ENCODE results near the gene NDUFB2.
"Not testable (repeated sequence)": the region's sequence is repeated elsewhere in the genome, so short reads cannot be mapped to it uniquely, and the experiment has no call there.

Gene NDUFB2

GRCh38 chr7:140689199-140690152 lies 7.0 kb upstream of the NDUFB2 start:
- DNase-seq (ENCODE audit: low spot score) = no peak

GRCh38 chr7:140691376-140692045 lies 5.0 kb upstream of the NDUFB2 start:
- no peak for DNase-seq (ENCODE audit: low spot score)

- not testable (repeated sequence) for DNase-seq (ENCODE audit: low spot score)
Observed at GRCh38 chr7:140693849-140694248, 2.7 kb upstream of the NDUFB2 start.

GRCh38 chr7:140694592-140694991 lies 1.9 kb upstream of the NDUFB2 start:
- DNase-seq (ENCODE audit: low spot score) = no peak

- DNase-seq (ENCODE audit: low spot score) = no peak
Observed at GRCh38 chr7:140695381-140695780, 1.1 kb upstream of the NDUFB2 start.

- DNase-seq (ENCODE audit: low spot score) = peak; percentile 96
Observed at GRCh38 chr7:140696024-140696679, 356 bp upstream of the NDUFB2 start.

- no peak for DNase-seq (ENCODE audit: low spot score)
Observed at GRCh38 chr7:140697447-140698143, 1.1 kb downstream of the NDUFB2 start.

GRCh38 chr7:140698477-140698876 lies 2.0 kb downstream of the NDUFB2 start:
- DNase-seq (ENCODE audit: low spot score) = peak; percentile 18

- DNase-seq (ENCODE audit: low spot score) = no peak
Observed at GRCh38 chr7:140702774-140703173, 6.3 kb downstream of the NDUFB2 start.

GRCh38 chr7:140704205-140704604 lies 7.7 kb downstream of the NDUFB2 start:
- DNase-seq (ENCODE audit: low spot score) = no peak

GRCh38 chr7:140707132-140707531 lies 10.6 kb downstream of the NDUFB2 start:
- no peak for DNase-seq (ENCODE audit: low spot score)

- not testable (repeated sequence) for DNase-seq (ENCODE audit: low spot score)
Observed at GRCh38 chr7:140708764-140709163, 12.3 kb downstream of the NDUFB2 start.

GRCh38 chr7:140712392-140712791 lies 15.9 kb downstream of the NDUFB2 start:
- DNase-seq (ENCODE audit: low spot score) = not testable (repeated sequence)

- DNase-seq (ENCODE audit: low spot score) = no peak
Observed at GRCh38 chr7:140714331-140715040, 18.0 kb downstream of the NDUFB2 start.

- no peak for DNase-seq (ENCODE audit: low spot score)
Observed at GRCh38 chr7:140719721-140720120, 23.2 kb downstream of the NDUFB2 start.

GRCh38 chr7:140722254-140722653 lies 25.7 kb downstream of the NDUFB2 start:
- DNase-seq (ENCODE audit: low spot score) = no peak

- no peak for DNase-seq (ENCODE audit: low spot score)
Observed at GRCh38 chr7:140723006-140723405, 26.5 kb downstream of the NDUFB2 start.

- no peak for DNase-seq (ENCODE audit: low spot score)
Observed at GRCh38 chr7:140723574-140723973, 27.1 kb downstream of the NDUFB2 start.

GRCh38 chr7:140724706-140725105 lies 28.2 kb downstream of the NDUFB2 start:
- no peak for DNase-seq (ENCODE audit: low spot score)

- DNase-seq (ENCODE audit: low spot score) = peak; percentile 52
Observed at GRCh38 chr7:140726281-140726680, 29.8 kb downstream of the NDUFB2 start.

GRCh38 chr7:140732416-140732815 lies 35.9 kb downstream of the NDUFB2 start:
- no peak for DNase-seq (ENCODE audit: low spot score)
